Lower lobe of right lung (tissue), 2 donors: ENCODE measurements around the gene UBXN10. TPM values are rescaled to one million over a fixed set of nuclear protein-coding genes. Genes with fewer than 3 reads are reported as not detected.
A peak's percentile ranks its signal among the peaks of the same experiment; 100 is the strongest.
"Not testable (repeated sequence)": the region's sequence is repeated elsewhere in the genome, so short reads cannot be mapped to it uniquely, and the experiment has no call there.

Experiments used
- ATAC-seq, 2 donors: fragments of 200-7000 bp; cut with Tn5 transposase; one replicate each; pipeline ENCODE4 v1.9.1; 2020 to 2022; ENCODE audit warnings: mild to moderate bottlenecking in 2 of 2, moderate library complexity in 2 of 2
- DNase-seq: peaks from one replicate; pipeline ENCODE4 v3.0.0-alpha.2; 2020
- H3K27ac ChIP-seq: fragments of 200-600 bp; one replicate; pipeline ENCODE4 v1.8.0; 2022
- H3K27me3 ChIP-seq: fragments of 200-600 bp; one replicate; pipeline ENCODE4 v1.8.0; 2022; ENCODE audit warnings: low read depth
- H3K36me3 ChIP-seq: fragments of 200-600 bp; one replicate; pipeline ENCODE4 v1.8.0; 2022; ENCODE audit warnings: mild to moderate bottlenecking
- H3K4me1 ChIP-seq: fragments of 200-600 bp; one replicate; pipeline ENCODE4 v1.8.0; 2022
- H3K4me3 ChIP-seq: fragments of 200-600 bp; one replicate; pipeline ENCODE4 v1.8.0; 2022; ENCODE audit warnings: mild to moderate bottlenecking
- H3K9me3 ChIP-seq: fragments of 200-600 bp; one replicate; pipeline ENCODE4 v1.8.0; 2022
- intact Hi-C: fragments of 100-400 bp; cut with DNase I; formaldehyde crosslinking; loops from one replicate; pipeline ENCODE4 v1.11.0; 2022
- total RNA-seq: library from RNA; stranded (reverse); fragmentation: NEBNext Ultra II Directional; extraction: Animal tissue kit (Norgen Biotek cat#: 25700); gene quantifications from one replicate; pipeline ENCODE4 v1.2.1, GENCODE V29; 2021
- TF ChIP-seq, protein P1 (sequence below): fragments of 200-600 bp; IDR thresholded peaks from one replicate; pipeline ENCODE4 v1.8.0; 2022; ENCODE audit warnings: antibody characterized with exemption, mild to moderate bottlenecking
- donor health status: DM: no; HTN: yes; CAD: no; lungs with severe emphysema.

Gene UBXN10
- total RNA-seq, 1 donor from 2014 or later = 7.8 TPM

DNA sequence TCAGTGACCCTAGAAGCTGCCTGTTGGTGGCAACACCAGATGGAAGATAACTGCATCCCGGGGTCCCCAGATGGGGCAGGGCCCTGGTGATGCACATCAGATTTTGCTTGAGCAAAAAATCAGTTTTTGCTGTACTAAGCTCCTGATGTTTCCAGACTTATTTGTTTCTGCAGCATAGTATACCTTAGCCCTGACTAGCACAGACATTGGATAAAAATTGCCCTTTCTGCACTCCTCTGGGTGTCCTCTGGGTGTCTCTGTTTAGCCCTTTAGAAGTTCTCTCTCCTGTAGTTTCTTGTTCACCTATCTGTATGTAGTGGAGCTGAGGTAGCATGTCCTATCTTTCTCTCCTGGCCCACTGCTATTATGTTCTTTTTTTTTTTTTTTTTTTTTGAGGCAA is 30.7 kb downstream of the UBXN10 start:
- Histone ChIP-seq H3K27ac (no peak overlapping the region), H3K27me3 (peaks cover 10% of the 10 kb centered on the region), H3K9me3 (no peaks in the 10 kb centered on the region), H3K4me3 (no peak overlapping the region), H3K4me1 (peaks cover 12% of the 10 kb centered on the region), H3K36me3 (no peaks in the 10 kb centered on the region)
- TF ChIP-seq, protein P1, sequence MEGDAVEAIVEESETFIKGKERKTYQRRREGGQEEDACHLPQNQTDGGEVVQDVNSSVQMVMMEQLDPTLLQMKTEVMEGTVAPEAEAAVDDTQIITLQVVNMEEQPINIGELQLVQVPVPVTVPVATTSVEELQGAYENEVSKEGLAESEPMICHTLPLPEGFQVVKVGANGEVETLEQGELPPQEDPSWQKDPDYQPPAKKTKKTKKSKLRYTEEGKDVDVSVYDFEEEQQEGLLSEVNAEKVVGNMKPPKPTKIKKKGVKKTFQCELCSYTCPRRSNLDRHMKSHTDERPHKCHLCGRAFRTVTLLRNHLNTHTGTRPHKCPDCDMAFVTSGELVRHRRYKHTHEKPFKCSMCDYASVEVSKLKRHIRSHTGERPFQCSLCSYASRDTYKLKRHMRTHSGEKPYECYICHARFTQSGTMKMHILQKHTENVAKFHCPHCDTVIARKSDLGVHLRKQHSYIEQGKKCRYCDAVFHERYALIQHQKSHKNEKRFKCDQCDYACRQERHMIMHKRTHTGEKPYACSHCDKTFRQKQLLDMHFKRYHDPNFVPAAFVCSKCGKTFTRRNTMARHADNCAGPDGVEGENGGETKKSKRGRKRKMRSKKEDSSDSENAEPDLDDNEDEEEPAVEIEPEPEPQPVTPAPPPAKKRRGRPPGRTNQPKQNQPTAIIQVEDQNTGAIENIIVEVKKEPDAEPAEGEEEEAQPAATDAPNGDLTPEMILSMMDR = no peak
- intact Hi-C loops = no loop called here
- ATAC-seq (peak in 1 of 2 donors; percentile 18), DNase-seq (no peak)

DNA sequence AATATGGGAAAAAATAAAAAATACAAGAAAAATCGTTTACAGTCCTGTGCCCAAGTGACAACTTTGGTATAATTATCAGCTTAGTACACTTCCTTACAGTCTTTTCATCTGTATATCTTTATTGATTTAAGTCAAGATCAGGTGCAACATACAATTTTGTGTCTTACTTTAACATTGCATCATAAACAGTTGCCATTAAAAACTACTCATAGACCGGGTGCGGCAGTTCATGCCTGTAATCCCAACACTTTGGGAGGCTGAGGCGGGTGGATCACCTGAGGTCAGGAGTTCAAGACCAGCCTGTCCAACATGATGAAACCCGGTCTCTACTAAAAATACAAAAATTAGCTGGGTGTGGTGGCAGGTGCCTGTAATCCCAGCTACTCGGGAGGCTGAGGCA is 33.2 kb downstream of the UBXN10 start:
- H3K4me1 ChIP-seq, intact Hi-C loops, H3K4me3 ChIP-seq, H3K27me3 ChIP-seq, ATAC-seq, H3K27ac ChIP-seq, DNase-seq, H3K36me3 ChIP-seq, H3K9me3 ChIP-seq: not testable (repeated sequence)

DNA sequence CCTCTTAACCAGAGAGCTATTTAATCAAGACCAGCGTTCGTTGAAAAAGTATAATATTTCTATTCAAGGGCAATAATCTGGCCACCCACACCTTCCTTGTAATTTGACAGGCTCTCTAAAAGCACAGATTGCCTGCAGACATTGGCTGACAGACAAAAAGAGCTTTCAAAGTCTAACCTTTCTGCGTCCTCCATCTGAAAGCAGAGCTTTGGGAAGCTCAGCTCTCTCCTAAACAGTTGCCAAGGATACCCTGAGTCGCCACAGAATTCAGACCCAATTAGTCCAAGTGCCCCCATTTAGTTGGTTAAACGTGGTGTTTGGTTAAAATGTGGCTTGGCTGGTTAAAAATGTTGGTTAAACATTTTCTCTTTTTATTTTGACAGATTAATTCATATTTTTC is 34.1 kb downstream of the UBXN10 start:
- Histone ChIP-seq H3K27me3 (peaks cover 18% of the 10 kb centered on the region), H3K36me3 (no peaks in the 10 kb centered on the region), H3K4me1 (no peaks in the 10 kb centered on the region), H3K27ac (no peak overlapping the region), H3K9me3 (no peaks in the 10 kb centered on the region), H3K4me3 (no peak overlapping the region)
- TF ChIP-seq, protein P1 = no peak
- DNase-seq = no peak
- intact Hi-C loops = no loop called here
- ATAC-seq = no peak

DNA sequence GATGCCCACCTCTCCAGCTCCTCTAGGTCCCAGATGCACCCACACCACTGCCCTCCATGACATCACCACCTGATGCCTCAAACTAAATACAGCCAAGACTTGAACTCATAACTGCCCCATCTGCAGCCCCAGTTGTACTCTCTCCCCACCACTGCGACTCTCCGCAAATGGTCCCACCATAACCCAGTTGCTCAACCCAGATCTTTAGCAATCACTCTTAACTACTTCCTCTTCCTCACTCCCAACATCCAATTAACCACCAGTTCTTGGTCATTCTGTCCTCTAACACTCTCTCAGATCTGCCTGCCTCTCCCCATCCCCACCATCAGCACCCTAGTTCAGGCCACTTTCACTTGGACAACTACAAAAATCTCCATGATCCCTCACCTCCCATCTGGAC is 37.2 kb downstream of the UBXN10 start:
- Histone ChIP-seq H3K4me1 (no peaks in the 10 kb centered on the region), H3K9me3 (no peaks in the 10 kb centered on the region), H3K27ac (no peak overlapping the region), H3K27me3 (peaks cover 30% of the 10 kb centered on the region), H3K4me3 (no peak overlapping the region), H3K36me3 (no peaks in the 10 kb centered on the region)
- TF ChIP-seq, protein P1 = no peak
- intact Hi-C loops = no loop called here
- ATAC-seq = no peak
- DNase-seq = no peak

DNA sequence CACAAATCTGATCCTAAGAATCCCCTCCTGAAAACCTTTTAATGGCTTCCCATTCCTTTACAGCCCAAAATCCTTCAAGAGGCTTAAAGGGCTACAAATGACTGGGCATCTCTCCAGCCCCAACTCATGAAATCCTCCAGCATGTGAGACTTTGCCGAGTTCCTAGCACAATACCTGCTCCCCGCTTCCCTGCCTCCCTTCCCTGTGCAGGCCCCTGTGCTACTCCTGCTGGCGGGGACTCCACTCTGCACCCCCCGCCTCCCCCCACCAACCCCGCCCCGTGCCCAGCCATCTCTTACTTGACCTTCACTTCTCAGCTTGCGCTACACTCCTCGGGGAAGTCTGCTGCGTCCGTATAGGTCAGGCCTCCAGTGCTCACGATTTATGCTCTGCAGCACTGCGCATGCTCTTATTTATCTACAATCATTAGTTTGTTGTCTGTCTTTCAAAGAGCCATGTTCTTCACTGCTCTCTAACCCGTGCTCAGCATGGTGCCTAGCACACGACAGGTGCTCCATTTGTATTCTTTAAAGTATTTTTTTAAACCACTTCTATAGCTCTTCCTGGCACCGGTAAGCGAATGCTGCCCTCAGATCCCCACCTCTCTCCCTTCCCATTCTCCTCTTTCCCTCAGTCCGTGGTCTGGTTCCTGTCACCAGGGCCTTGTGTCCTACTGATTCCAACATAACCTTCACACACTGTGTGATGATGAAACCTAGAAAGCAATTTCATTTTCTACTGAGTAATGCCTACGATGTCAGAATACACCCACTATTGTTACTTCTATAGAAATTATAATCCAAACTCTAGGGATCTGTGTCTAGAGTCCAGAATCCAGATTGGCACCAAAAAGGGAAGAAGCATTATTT is 37.9 kb downstream of the UBXN10 start:
- TF ChIP-seq, protein P1 = no peak
- DNase-seq = no peak
- peaks cover 35% of the 10 kb centered on the region for H3K27me3 ChIP-seq

DNA sequence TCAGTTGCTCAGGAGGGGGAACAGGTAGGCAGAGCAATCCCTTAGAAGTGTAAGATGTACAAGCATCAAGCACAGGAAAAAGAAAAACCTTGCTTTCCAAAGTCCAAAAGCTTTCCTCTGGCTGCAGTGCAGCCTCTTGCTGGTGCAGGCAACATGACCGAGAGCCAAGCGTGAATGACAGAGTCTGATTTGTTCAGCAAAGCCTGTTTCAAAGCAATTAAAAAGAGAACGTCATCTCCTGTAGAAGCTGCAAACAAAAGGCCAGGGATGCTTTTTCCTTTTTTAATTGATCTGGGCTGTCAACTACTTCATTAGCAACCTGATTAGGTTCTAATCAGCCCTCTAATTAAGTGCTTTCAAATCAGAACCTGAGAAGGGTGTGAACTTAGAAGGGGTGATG is 38.6 kb downstream of the UBXN10 start:
- H3K27me3 ChIP-seq = peaks cover 42% of the 10 kb centered on the region
- no peaks in the 10 kb centered on the region for H3K4me1 ChIP-seq
- intact Hi-C loops = no loop called here
- H3K27ac ChIP-seq = no peak overlapping the region
- ATAC-seq (no peak), DNase-seq (no peak)
- TF ChIP-seq, protein P1 = no peak
- H3K9me3 ChIP-seq = no peaks in the 10 kb centered on the region
- H3K36me3 ChIP-seq = no peaks in the 10 kb centered on the region
- H3K4me3 ChIP-seq = no peak overlapping the region

More for the DNA sequence above, 37.9 kb downstream of the UBXN10 start:
- H3K4me3 ChIP-seq = no peak overlapping the region
- intact Hi-C loops = no loop called here
- no peak for ATAC-seq
- H3K36me3 ChIP-seq = no peaks in the 10 kb centered on the region
- no peaks in the 10 kb centered on the region for H3K4me1 ChIP-seq
- H3K27ac ChIP-seq = no peak overlapping the region
- H3K9me3 ChIP-seq = no peaks in the 10 kb centered on the region
